Breast epithelium (tissue), 3 donors: ENCODE data around the gene CRIM1.

ENCODE experiments used
- CTCF ChIP-seq, 3 donors: fragments of 450-650 bp; IDR thresholded peaks; one replicate each; pipeline ENCODE4 v1.5.1; 2016 to 2017; ENCODE audit warnings: antibody characterized with exemption in 3 of 3, mild to moderate bottlenecking in 3 of 3, moderate library complexity in 3 of 3
- POLR2AphosphoS5 ChIP-seq, 3 donors: sonication (generic); formaldehyde crosslinking; IDR thresholded peaks; one replicate each; pipeline ENCODE4 v1.6.1; 2017; ENCODE audit warnings: antibody characterized with exemption in 3 of 3

GRCh38 chr2:36566887-36567286 lies 211.3 kb downstream of the CRIM1 start:
- no peak for TF ChIP-seq POLR2AphosphoS5 (IDR thresholded peaks at IDR 0.05)
- no peak for TF ChIP-seq CTCF (IDR thresholded peaks at IDR 0.05)
